Measurements from ENCODE around the gene FOCAD. TPM values are rescaled to one million over a fixed set of nuclear protein-coding genes. Genes with fewer than 3 reads are reported as not detected.

Gene FOCAD
- total RNA-seq, 8 experiments from 2014 or later: 23.1 to 59.7 (median 43.2) TPM

GRCh38 chr9:20884985-20885593 lies 201.0 kb downstream of the FOCAD start:
- Histone ChIP-seq H3K27ac (no peak overlapping the region), H3K4me1 (replicated peaks in 1 of 2) (no peaks in the 10 kb centered on the region), H3K4me3 (no peak overlapping the region)
- whole genome bisulfite sequencing, 10 experiments: 56 to 88% (median 77%) methylated on average over 1 to 5 of the region's 5 CpGs; no CpG with 5 or more reads in 1 of the 10 experiments
- in situ Hi-C loops (cut with MboI; ENCODE audit: low pct_unique_long_range_greater_than_20kb in 2 of 9, low sequenced_read_pairs in 9 of 9, unreplicated experiment in 9 of 9): loop anchor here in 1 of 9 experiments (25.0 kb wide), 1 partner anchor 227 kb away; no protein-coding TSS in a partner anchor
- ATAC-seq (replicated peaks in 6 of 8): peak in 3 of 8 experiments; percentile 48 to 54 (median 49)

DNA sequence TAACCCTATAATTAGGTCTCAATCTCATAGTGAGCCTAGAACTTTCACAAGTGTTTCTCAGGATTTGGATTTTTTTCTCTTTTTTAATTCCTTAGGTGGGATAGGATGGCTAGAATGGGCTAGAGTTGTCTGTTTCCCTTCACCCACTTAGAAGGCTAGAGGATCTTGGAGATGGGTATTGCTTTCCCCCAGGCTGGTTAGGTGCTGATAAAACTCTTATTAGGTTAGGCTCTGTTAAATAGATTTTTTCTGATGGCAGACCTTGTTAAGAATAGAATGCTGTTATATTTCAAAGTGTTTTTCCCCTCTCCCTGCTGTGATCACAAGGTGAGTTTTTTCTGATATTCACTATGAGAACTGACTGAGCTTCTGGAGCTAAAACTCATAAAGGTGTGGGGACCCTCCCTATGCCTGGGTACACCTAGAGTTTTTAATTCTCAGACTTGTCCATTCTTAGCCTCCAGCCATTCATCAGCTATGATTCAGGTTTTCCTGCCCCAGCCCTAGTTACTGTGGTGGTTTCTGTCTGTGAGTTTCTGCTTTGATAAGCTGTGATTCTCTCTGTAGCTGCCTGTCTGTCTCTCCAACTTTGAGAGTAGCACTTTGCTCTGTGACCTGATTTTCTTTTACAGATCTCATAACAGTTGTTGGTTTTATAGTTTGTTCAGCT lies 215.0 kb downstream of the FOCAD start:
- no peaks in the 10 kb centered on the region for H3K4me1 ChIP-seq (replicated peaks in 1 of 2)
- in situ Hi-C loops (cut with MboI; ENCODE audit: low pct_unique_long_range_greater_than_20kb in 2 of 9, low sequenced_read_pairs in 9 of 9, unreplicated experiment in 9 of 9): loop anchor here in 1 of 9 experiments (25.0 kb wide), 1 partner anchor 213 kb away; no protein-coding TSS in a partner anchor
- H3K27ac ChIP-seq: no peak overlapping the region
- peak in 2 of 8 experiments; percentile 51 to 69 for ATAC-seq (replicated peaks in 6 of 8)
- no peak overlapping the region for H3K4me3 ChIP-seq

- ATAC-seq (replicated peaks in 6 of 8): peak in 1 of 8 experiments; percentile 42
- 61 to 100% (median 87%) methylated on average over 2 to 5 of the region's 5 CpGs for WGBS, 10 experiments
- Histone ChIP-seq H3K4me3 (no peak overlapping the region), H3K27ac (no peak overlapping the region), H3K4me1 (replicated peaks in 1 of 2) (no peaks in the 10 kb centered on the region)
- in situ Hi-C loops (cut with MboI; ENCODE audit: low pct_unique_long_range_greater_than_20kb in 2 of 9, low sequenced_read_pairs in 9 of 9, unreplicated experiment in 9 of 9): no loop called here
Observed at GRCh38 chr9:20903212-20903611, 219.2 kb downstream of the FOCAD start.

GRCh38 chr9:20904995-20905394 lies 220.9 kb downstream of the FOCAD start:
- Histone ChIP-seq H3K4me3 (no peak overlapping the region), H3K4me1 (replicated peaks in 1 of 2) (no peaks in the 10 kb centered on the region), H3K27ac (no peak overlapping the region)
- ATAC-seq (replicated peaks in 6 of 8): no peak
- in situ Hi-C loops (cut with MboI; ENCODE audit: low pct_unique_long_range_greater_than_20kb in 2 of 9, low sequenced_read_pairs in 9 of 9, unreplicated experiment in 9 of 9): no loop called here
- WGBS, 10 experiments: 71 to 100% (median 100%) methylated on average over 1 of the region's 1 CpG; no CpG with 5 or more reads in 5 of the 10 experiments

GRCh38 chr9:20906326-20906725 lies 222.3 kb downstream of the FOCAD start:
- H3K4me3 ChIP-seq: no peak overlapping the region
- no peak for ATAC-seq (replicated peaks in 6 of 8)
- in situ Hi-C loops (cut with MboI; ENCODE audit: low pct_unique_long_range_greater_than_20kb in 2 of 9, low sequenced_read_pairs in 9 of 9, unreplicated experiment in 9 of 9): no loop called here
- H3K4me1 ChIP-seq (replicated peaks in 1 of 2): no peaks in the 10 kb centered on the region
- no peak overlapping the region for H3K27ac ChIP-seq
- WGBS, 10 experiments: 43 to 100% (median 89%) methylated on average over 1 of the region's 1 CpG; no CpG with 5 or more reads in 4 of the 10 experiments

GRCh38 chr9:20908461-20908860 lies 224.4 kb downstream of the FOCAD start:
- no peaks in the 10 kb centered on the region for H3K4me1 ChIP-seq (replicated peaks in 1 of 2)
- no peak for ATAC-seq (replicated peaks in 6 of 8)
- no peak overlapping the region for H3K27ac ChIP-seq
- WGBS, 10 experiments: 0 to 100% (median 82%) methylated on average over 1 to 2 of the region's 2 CpGs
- H3K4me3 ChIP-seq: no peak overlapping the region
- in situ Hi-C loops (cut with MboI; ENCODE audit: low pct_unique_long_range_greater_than_20kb in 2 of 9, low sequenced_read_pairs in 9 of 9, unreplicated experiment in 9 of 9): no loop called here

DNA sequence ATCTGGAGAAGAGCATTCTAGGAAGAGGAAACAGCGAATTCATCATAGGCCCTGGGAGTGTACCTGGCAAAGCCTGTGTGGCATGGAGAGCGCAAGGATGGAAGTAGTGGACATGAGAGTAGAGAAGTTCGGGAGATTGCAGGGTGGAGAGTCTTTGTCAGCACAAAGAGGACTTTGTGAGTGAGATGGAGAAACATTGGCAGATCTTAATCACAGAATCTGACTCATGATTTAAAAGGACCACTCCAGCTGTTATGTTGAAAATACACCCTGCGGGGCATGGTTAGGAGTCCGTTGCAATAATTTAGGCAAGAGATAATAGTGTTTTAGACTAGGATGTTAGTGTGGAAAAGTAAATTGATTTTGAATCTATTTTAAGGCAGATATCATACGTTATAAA lies 230.5 kb downstream of the FOCAD start:
- Histone ChIP-seq H3K4me3 (no peak overlapping the region), H3K4me1 (replicated peaks in 1 of 2) (no peaks in the 10 kb centered on the region), H3K27ac (no peak overlapping the region)
- ATAC-seq (replicated peaks in 6 of 8): no peak
- 80 to 100% (median 93%) methylated on average over 2 to 6 of the region's 6 CpGs for WGBS, 10 experiments
- in situ Hi-C loops (cut with MboI; ENCODE audit: low pct_unique_long_range_greater_than_20kb in 2 of 9, low sequenced_read_pairs in 9 of 9, unreplicated experiment in 9 of 9): no loop called here

DNA sequence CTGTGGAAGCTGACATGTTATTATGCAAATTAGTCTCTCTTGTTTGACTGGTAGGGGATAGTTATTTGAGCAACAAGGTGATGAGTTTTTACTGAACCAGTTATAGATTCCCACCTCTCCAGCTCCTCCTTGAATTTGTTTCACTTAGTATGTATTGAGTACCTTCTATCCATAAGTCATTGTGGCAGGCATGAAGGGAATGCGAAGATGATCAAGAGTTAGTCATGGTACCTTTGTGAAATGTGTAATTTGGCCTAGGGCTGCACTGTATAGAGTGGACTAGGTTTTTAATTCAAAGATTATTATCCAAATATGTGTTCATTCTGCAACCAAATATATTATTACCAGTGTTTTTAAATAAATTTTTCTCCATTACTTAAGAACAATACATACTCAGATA lies 237.3 kb downstream of the FOCAD start:
- WGBS, 10 experiments: 14 to 100% (median 92%) methylated on average over 1 of the region's 1 CpG; no CpG with 5 or more reads in 3 of the 10 experiments
- H3K4me3 ChIP-seq: no peak overlapping the region
- in situ Hi-C loops (cut with MboI; ENCODE audit: low pct_unique_long_range_greater_than_20kb in 2 of 9, low sequenced_read_pairs in 9 of 9, unreplicated experiment in 9 of 9): no loop called here
- ATAC-seq (replicated peaks in 6 of 8): no peak
- no peaks in the 10 kb centered on the region for H3K4me1 ChIP-seq (replicated peaks in 1 of 2)
- H3K27ac ChIP-seq: no peak overlapping the region

- in situ Hi-C loops (cut with MboI; ENCODE audit: low pct_unique_long_range_greater_than_20kb in 2 of 9, low sequenced_read_pairs in 9 of 9, unreplicated experiment in 9 of 9): loop anchor here in 4 of 9 experiments (25.0 kb wide), 3 partner anchors 288 to 988 kb away; no protein-coding TSS in a partner anchor
- ATAC-seq (replicated peaks in 6 of 8): peak in 1 of 8 experiments; percentile 23
- no peaks in the 10 kb centered on the region for H3K4me1 ChIP-seq (replicated peaks in 1 of 2)
- no peak overlapping the region for H3K4me3 ChIP-seq
- H3K27ac ChIP-seq: no peak overlapping the region
- WGBS, 10 experiments: 80 to 100% (median 100%) methylated on average over 1 of the region's 1 CpG; no CpG with 5 or more reads in 1 of the 10 experiments
Observed at GRCh38 chr9:20925256-20926045, 241.4 kb downstream of the FOCAD start.

GRCh38 chr9:20929276-20929675 lies 245.2 kb downstream of the FOCAD start:
- 73 to 92% (median 83%) methylated on average over 1 to 5 of the region's 5 CpGs; no CpG with 5 or more reads in 3 of the 10 experiments for WGBS, 10 experiments
- ATAC-seq (replicated peaks in 6 of 8): peak in 1 of 8 experiments; percentile 62
- no peak overlapping the region for H3K27ac ChIP-seq
- H3K4me1 ChIP-seq (replicated peaks in 1 of 2): no peaks in the 10 kb centered on the region
- in situ Hi-C loops (cut with MboI; ENCODE audit: low pct_unique_long_range_greater_than_20kb in 2 of 9, low sequenced_read_pairs in 9 of 9, unreplicated experiment in 9 of 9): loop anchor here in 4 of 9 experiments (25.0 kb wide), 3 partner anchors 292 to 992 kb away; no protein-coding TSS in a partner anchor
- no peak overlapping the region for H3K4me3 ChIP-seq

DNA sequence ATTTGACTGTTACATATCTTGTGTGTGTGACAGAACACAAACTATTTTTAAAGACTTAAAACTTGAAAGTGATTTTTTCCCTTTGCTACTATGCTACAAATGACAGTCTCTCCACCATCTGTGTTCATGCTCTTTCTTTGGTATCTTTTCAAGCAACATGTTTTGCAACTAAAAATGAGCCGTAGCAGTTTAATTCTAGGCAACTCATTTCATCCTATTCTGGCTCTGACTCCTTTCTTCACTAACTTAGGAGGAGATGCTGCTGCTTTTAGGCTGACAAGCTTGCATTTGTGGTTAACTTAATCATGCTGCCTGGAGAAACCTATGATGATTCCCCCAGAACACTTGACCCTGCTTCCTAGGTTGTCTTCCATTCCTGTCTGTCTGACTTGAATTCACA lies 246.8 kb downstream of the FOCAD start:
- no peak for ATAC-seq (replicated peaks in 6 of 8)
- in situ Hi-C loops (cut with MboI; ENCODE audit: low pct_unique_long_range_greater_than_20kb in 2 of 9, low sequenced_read_pairs in 9 of 9, unreplicated experiment in 9 of 9): loop anchor here in 5 of 9 experiments (10.0 to 25.0 kb wide), 4 partner anchors 294 to 994 kb away; partner anchors contain the start of gene MLLT3 (in 1 of the 5)
- H3K27ac ChIP-seq: no peak overlapping the region
- H3K4me1 ChIP-seq (replicated peaks in 1 of 2): no peaks in the 10 kb centered on the region
- WGBS, 10 experiments: 0 to 100% (median 86%) methylated on average over 1 of the region's 1 CpG; no CpG with 5 or more reads in 2 of the 10 experiments
- H3K4me3 ChIP-seq: no peak overlapping the region

- Histone ChIP-seq H3K4me1 (replicated peaks in 1 of 2) (no peaks in the 10 kb centered on the region), H3K4me3 (no peak overlapping the region), H3K27ac (no peak overlapping the region)
- 29 to 90% (median 86%) methylated on average over 1 to 2 of the region's 3 CpGs; no CpG with 5 or more reads in 5 of the 10 experiments for WGBS, 10 experiments
- in situ Hi-C loops (cut with MboI; ENCODE audit: low pct_unique_long_range_greater_than_20kb in 2 of 9, low sequenced_read_pairs in 9 of 9, unreplicated experiment in 9 of 9): loop anchor here in 4 of 9 experiments (10.0 to 25.0 kb wide), 4 partner anchors 303 to 1003 kb away; partner anchors contain the start of gene MLLT3 (in 1 of the 4)
- peak in 2 of 8 experiments; percentile 42 to 50 for ATAC-seq (replicated peaks in 6 of 8)
Observed at GRCh38 chr9:20940447-20941173, 256.6 kb downstream of the FOCAD start.

Data from motor neuron (in vitro differentiated cells).